GM23248 (cell line): ENCODE measurements around the gene KSR2. TPM values are rescaled to one million over a fixed set of nuclear protein-coding genes. Genes with fewer than 3 reads are reported as not detected.
A peak's percentile ranks its signal among the peaks of the same experiment; 100 is the strongest.

Source experiments
- DNase-seq: peaks from one replicate; pipeline ENCODE4 v3.0.0-alpha.2; 2015
- H2AFZ ChIP-seq: fragments of 200-600 bp; sonication (generic); 2 replicates; pipeline ENCODE4 v1.6.1; 2016; ENCODE audit warnings: antibody characterized with exemption
- H3F3A ChIP-seq: fragments of 200-600 bp; sonication (generic); 2 replicates; pipeline ENCODE4 v1.6.1; 2016; ENCODE audit warnings: mild to moderate bottlenecking, antibody characterized with exemption, mixed run types; ENCODE audit not compliant: insufficient read depth
- H3K27ac ChIP-seq: fragments of 200-600 bp; sonication (generic); 2 replicates; pipeline ENCODE4 v1.5.1; 2016; ENCODE audit warnings: mild to moderate bottlenecking
- H3K27me3 ChIP-seq: fragments of 200-600 bp; sonication (generic); replicated peaks from 2 replicates; pipeline ENCODE4 v1.6.1; 2016; ENCODE audit warnings: mild to moderate bottlenecking; ENCODE audit not compliant: insufficient read depth
- H3K36me3 ChIP-seq: fragments of 200-600 bp; sonication (generic); 2 replicates; pipeline ENCODE4 v1.6.1; 2016; ENCODE audit warnings: low read depth, mild to moderate bottlenecking
- H3K4me1 ChIP-seq: fragments of 200-600 bp; sonication (generic); 2 replicates; pipeline ENCODE4 v1.6.1; 2016; ENCODE audit warnings: mild to moderate bottlenecking; ENCODE audit not compliant: insufficient read depth
- H3K4me2 ChIP-seq: fragments of 200-600 bp; sonication (generic); one replicate; pipeline ENCODE4 v1.6.1; 2016; ENCODE audit warnings: mild to moderate bottlenecking; ENCODE audit not compliant: unreplicated experiment
- H3K4me3 ChIP-seq: fragments of 200-600 bp; sonication (generic); 2 replicates; pipeline ENCODE4 v1.5.1; 2016; ENCODE audit warnings: mild to moderate bottlenecking
- H3K79me2 ChIP-seq: fragments of 200-600 bp; sonication (generic); 2 replicates; pipeline ENCODE4 v1.6.1; 2016; ENCODE audit warnings: mild to moderate bottlenecking; ENCODE audit not compliant: insufficient read depth
- H3K9ac ChIP-seq: fragments of 200-600 bp; sonication (generic); 2 replicates; pipeline ENCODE4 v1.6.1; 2016; ENCODE audit warnings: mild to moderate bottlenecking
- H3K9me2 ChIP-seq: fragments of 200-600 bp; sonication (generic); 2 replicates; pipeline ENCODE4 v1.6.1; 2016; ENCODE audit warnings: mixed run types, mild to moderate bottlenecking, moderate library complexity; ENCODE audit not compliant: insufficient read depth
- H3K9me3 ChIP-seq: fragments of 200-600 bp; sonication (generic); one replicate; pipeline ENCODE4 v1.6.1; 2017; ENCODE audit warnings: low read depth
- H4K20me1 ChIP-seq: fragments of 200-600 bp; sonication (generic); 2 replicates; pipeline ENCODE4 v1.6.0; 2016; ENCODE audit not compliant: insufficient read depth
- EZH2 ChIP-seq: fragments of 200-600 bp; sonication (generic); IDR thresholded peaks from 2 replicates; pipeline ENCODE4 v1.6.1; 2018; ENCODE audit warnings: antibody characterized with exemption, mild to moderate bottlenecking; ENCODE audit not compliant: insufficient read depth, poor library complexity, severe bottlenecking
- EZH2phosphoT487 ChIP-seq: fragments of 200-600 bp; sonication (generic); IDR thresholded peaks from 2 replicates; pipeline ENCODE4 v1.6.1; 2018; ENCODE audit warnings: antibody characterized with exemption, moderate library complexity, mild to moderate bottlenecking, low read depth; ENCODE audit not compliant: insufficient read depth
- WGBS, 2 experiments: methylation state at CpG; one replicate each; pipeline ENCODE4 v1.1.6; 2015 to 2017; ENCODE audit warnings: low lambda C conversion rate in 2 of 2, low coverage in 1 of 2; ENCODE audit errors: missing lambda C conversion rate in 2 of 2; 5-methylcytosine and 5-hydroxymethylcytosine counted together
- in situ Hi-C: fragments of 300-500 bp; cut with MboI; formaldehyde crosslinking; loops from 2 replicates; pipeline ENCODE4 v1.15.0; 2020
- polyA plus RNA-seq: library from polyadenylated mRNA; unstranded; fragments of >200 nt; fragmentation: Nextera tagmentation; extraction: Ambion mirVana; gene quantifications from 2 replicates; pipeline ENCODE4 v1.2.1, GENCODE V29; 2016
- total RNA-seq: library from RNA; depleted of rRNA; stranded (reverse); fragments of >200 nt; shearing (Covaris generic); gene quantifications from 2 replicates; pipeline ENCODE4 v1.2.3, GENCODE V29; 2014

KSR2 gene
- total and polyA plus RNA-seq, 2 experiments from 2014 or later, result not detected

DNA sequence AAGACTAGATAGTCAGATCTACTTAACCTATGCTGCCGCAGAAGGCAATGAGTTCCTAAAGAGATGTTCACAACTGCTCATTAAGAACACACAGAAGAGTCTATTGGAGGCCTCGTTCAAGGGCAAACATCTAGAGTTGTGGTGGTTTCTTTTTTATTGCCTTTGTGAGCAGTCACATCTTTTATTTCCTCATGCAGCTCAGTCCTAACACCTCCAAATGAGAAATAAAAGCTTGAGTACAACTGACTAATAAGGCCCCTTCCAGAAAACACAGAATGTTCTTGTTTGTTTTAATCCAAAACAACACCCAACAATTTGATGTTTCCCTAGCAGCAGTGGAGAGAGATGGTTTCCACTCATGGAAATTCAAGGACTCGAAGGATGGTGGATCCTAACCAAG, 483.9 kb downstream of the KSR2 start:
- no peaks in the 10 kb centered on the region for H3K36me3 ChIP-seq
- TF ChIP-seq EZH2phosphoT487 (no peak), EZH2 (no peak)
- H2AFZ ChIP-seq, result no peak overlapping the region
- H3K4me3 ChIP-seq, result no peak overlapping the region
- H3K27me3 ChIP-seq, result no peaks in the 10 kb centered on the region
- peaks cover 10% of the 10 kb centered on the region for H3K4me1 ChIP-seq
- no peaks in the 10 kb centered on the region for H3K9me2 ChIP-seq
- 0 out of 2 replicates have a peak, but pooled peaks cover 5% of the 10 kb centered on the region for H3F3A ChIP-seq
- H3K79me2 ChIP-seq, result no peaks in the 10 kb centered on the region
- no peaks in the 10 kb centered on the region for H4K20me1 ChIP-seq
- H3K27ac ChIP-seq, result no peak overlapping the region
- no peaks in the 10 kb centered on the region for H3K9me3 ChIP-seq
- in situ Hi-C loops, result no loop called here
- no peak overlapping the region for H3K9ac ChIP-seq
- H3K4me2 ChIP-seq, result no peak overlapping the region
- no peak for DNase-seq
- WGBS, 2 experiments, result 39% methylated on average over 3 of the region's 3 CpGs

GRCh38 chr12:117483501-117483900, 485.3 kb downstream of the KSR2 start:
- no peak for DNase-seq

GRCh38 chr12:117481470-117481869, 487.3 kb downstream of the KSR2 start:
- TF ChIP-seq EZH2phosphoT487, result no peak
- no peaks in the 10 kb centered on the region for H3K9me2 ChIP-seq
- no peaks in the 10 kb centered on the region for H4K20me1 ChIP-seq
- H3F3A ChIP-seq, result 0 out of 2 replicates have a peak, but pooled peaks cover 3% of the 10 kb centered on the region
- H3K27ac ChIP-seq, result no peak overlapping the region
- no peak overlapping the region for H3K4me2 ChIP-seq
- no peaks in the 10 kb centered on the region for H3K36me3 ChIP-seq
- H3K27me3 ChIP-seq, result no peaks in the 10 kb centered on the region
- no peaks in the 10 kb centered on the region for H3K9me3 ChIP-seq
- H3K4me3 ChIP-seq, result no peak overlapping the region
- 73 to 76% methylated on average over 1 of the region's 1 CpG for WGBS, 2 experiments
- in situ Hi-C loops, result no loop called here
- peaks cover 2% of the 10 kb centered on the region; the same call in 1 of the 2 replicates for H3K4me1 ChIP-seq
- no peak overlapping the region for H2AFZ ChIP-seq
- H3K79me2 ChIP-seq, result no peaks in the 10 kb centered on the region
- DNase-seq, result peak; percentile 7
- H3K9ac ChIP-seq, result no peak overlapping the region

More at GRCh38 chr12:117483501-117483900, 485.3 kb downstream of the KSR2 start:
- H2AFZ ChIP-seq, result no peak overlapping the region
- H3K4me3 ChIP-seq, result no peak overlapping the region
- in situ Hi-C loops, result no loop called here
- no peaks in the 10 kb centered on the region for H4K20me1 ChIP-seq
- no peak overlapping the region for H3K4me2 ChIP-seq
- no peaks in the 10 kb centered on the region for H3K9me3 ChIP-seq
- no peak for TF ChIP-seq EZH2
- no peak for TF ChIP-seq EZH2phosphoT487
- H3F3A ChIP-seq, result 0 out of 2 replicates have a peak, but pooled peaks cover 5% of the 10 kb centered on the region
- 82 to 89% methylated on average over 5 of the region's 5 CpGs for WGBS, 2 experiments
- H3K4me1 ChIP-seq, result peaks cover 10% of the 10 kb centered on the region
- H3K9ac ChIP-seq, result no peak overlapping the region
- H3K9me2 ChIP-seq, result no peaks in the 10 kb centered on the region
- no peaks in the 10 kb centered on the region for H3K36me3 ChIP-seq
- no peak overlapping the region for H3K27ac ChIP-seq
- no peaks in the 10 kb centered on the region for H3K79me2 ChIP-seq
- no peaks in the 10 kb centered on the region for H3K27me3 ChIP-seq

GRCh38 chr12:117476341-117476740, 492.4 kb downstream of the KSR2 start:
- Histone ChIP-seq H2AFZ (no peak overlapping the region), H3K9ac (no peak overlapping the region), H3K79me2 (no peaks in the 10 kb centered on the region), H3K9me3 (no peaks in the 10 kb centered on the region), H3K9me2 (no peaks in the 10 kb centered on the region), H4K20me1 (no peaks in the 10 kb centered on the region), H3F3A (no peaks in the 10 kb centered on the region), H3K4me1 (no peaks in the 10 kb centered on the region), H3K36me3 (no peaks in the 10 kb centered on the region), H3K27me3 (no peaks in the 10 kb centered on the region), H3K4me2 (no peak overlapping the region), H3K4me3 (no peak overlapping the region), H3K27ac (no peak overlapping the region)
- in situ Hi-C loops, result no loop called here
- no peak for DNase-seq
- TF ChIP-seq EZH2 (no peak), EZH2phosphoT487 (no peak)
- 48 to 59% methylated on average over 7 of the region's 7 CpGs for WGBS, 2 experiments

DNA sequence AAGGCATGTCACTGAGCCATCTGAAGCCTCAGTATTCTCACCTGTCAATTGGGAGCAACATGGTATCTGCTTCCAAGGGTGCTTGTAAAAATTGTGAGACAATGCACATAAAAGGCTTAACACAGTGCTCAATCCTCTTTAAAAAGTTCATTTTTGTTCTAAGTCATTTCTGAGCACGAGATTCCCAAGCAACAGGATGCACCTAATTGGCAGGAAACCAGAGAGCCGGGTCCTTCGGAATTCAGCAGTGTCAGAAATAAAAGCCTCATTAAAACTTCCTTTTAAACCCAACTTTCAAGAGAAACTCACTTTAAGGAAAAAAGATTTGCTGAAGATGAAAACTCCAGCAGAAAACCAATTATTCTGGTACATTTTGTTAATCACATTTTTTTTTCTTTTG, 494.9 kb downstream of the KSR2 start:
- no peak overlapping the region for H2AFZ ChIP-seq
- H3K27me3 ChIP-seq, result no peaks in the 10 kb centered on the region
- H3K9me2 ChIP-seq, result no peaks in the 10 kb centered on the region
- no peaks in the 10 kb centered on the region for H3K36me3 ChIP-seq
- H3K9me3 ChIP-seq, result no peaks in the 10 kb centered on the region
- DNase-seq, result no peak
- H3K27ac ChIP-seq, result no peak overlapping the region
- H4K20me1 ChIP-seq, result no peaks in the 10 kb centered on the region
- no peak overlapping the region for H3K4me2 ChIP-seq
- in situ Hi-C loops, result no loop called here
- no peaks in the 10 kb centered on the region for H3K4me1 ChIP-seq
- no peak overlapping the region for H3K9ac ChIP-seq
- H3K4me3 ChIP-seq, result no peak overlapping the region
- H3F3A ChIP-seq, result no peaks in the 10 kb centered on the region
- no peaks in the 10 kb centered on the region for H3K79me2 ChIP-seq
- TF ChIP-seq EZH2 (no peak), EZH2phosphoT487 (no peak)
- 27 to 37% methylated on average over 3 of the region's 3 CpGs for WGBS, 2 experiments
